Stomach smooth muscle (tissue), 2 donors: ENCODE data around the gene DDAH1.
"Not testable (repeated sequence)": the region's sequence is repeated elsewhere in the genome, so short reads cannot be mapped to it uniquely, and the experiment has no call there.

ENCODE experiments used
- H3K27ac ChIP-seq: one replicate; pipeline ENCODE4 v1.7.0; 2013; ENCODE audit warnings: mild to moderate bottlenecking, low read length, inconsistent platforms
- H3K27me3 ChIP-seq, 2 donors: one replicate each; pipeline ENCODE4 v1.7.0; 2013; ENCODE audit warnings: low read length in 2 of 2; ENCODE audit not compliant: insufficient read depth in 2 of 2, control insufficient read depth in 1 of 2
- H3K36me3 ChIP-seq, 2 donors: one replicate each; pipeline ENCODE4 v1.7.0; 2013; ENCODE audit warnings: low read length in 2 of 2; ENCODE audit not compliant: control insufficient read depth in 2 of 2, insufficient read depth in 2 of 2
- H3K4me1 ChIP-seq: one replicate; pipeline ENCODE4 v1.7.0; 2013; ENCODE audit warnings: low read length; ENCODE audit not compliant: control insufficient read depth, insufficient read depth
- H3K4me3 ChIP-seq, 2 donors: one replicate each; pipeline ENCODE4 v1.7.0; 2013; ENCODE audit warnings: low read length in 2 of 2
- H3K9ac ChIP-seq, 2 donors: one replicate each; pipeline ENCODE4 v1.7.0; 2013; ENCODE audit warnings: low read length in 2 of 2, mild to moderate bottlenecking in 1 of 2
- H3K9me3 ChIP-seq, 2 donors: one replicate each; pipeline ENCODE4 v1.7.0; 2013; ENCODE audit warnings: low read length in 2 of 2; ENCODE audit not compliant: control insufficient read depth in 2 of 2
- donor health status: healthy.
- donor health status: Pancreatic carcinoma.

Gene DDAH1

DNA sequence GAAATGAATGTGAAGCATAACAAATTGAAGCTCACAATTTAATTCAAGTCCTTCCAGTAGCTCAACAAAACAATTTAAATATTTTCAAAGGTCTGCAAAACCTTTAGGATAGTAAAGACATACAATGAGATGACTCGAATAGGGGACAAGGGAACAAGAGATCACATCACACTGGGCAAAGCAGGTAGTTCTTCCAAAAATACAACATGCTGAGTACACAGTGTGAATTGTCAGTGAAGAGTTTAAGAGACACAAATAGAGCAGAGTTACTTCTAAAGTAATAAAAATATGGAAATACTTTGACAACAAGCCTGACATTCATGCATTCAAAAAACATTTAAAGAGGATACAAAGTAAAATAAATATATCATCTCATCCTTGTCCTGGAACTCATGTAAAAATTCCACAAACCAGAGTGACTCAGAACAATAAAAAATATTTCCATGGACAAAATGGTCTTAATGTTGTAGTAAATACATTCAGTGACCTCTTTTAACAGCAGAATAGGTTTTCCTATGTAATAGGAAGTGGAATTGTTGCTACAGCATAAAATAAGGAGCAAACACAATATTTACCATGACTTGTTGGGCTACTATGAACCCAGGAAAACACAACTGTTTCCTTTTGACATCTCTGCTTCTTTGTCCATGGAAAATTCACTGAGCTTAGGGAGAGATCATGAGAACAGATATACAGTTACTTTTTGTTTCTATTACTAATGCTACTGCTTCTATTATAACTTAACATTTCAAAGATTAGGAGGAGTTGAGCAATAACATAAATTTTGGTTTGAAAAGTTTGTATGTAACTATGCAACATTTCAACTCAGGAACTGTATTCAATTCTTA lies 104.9 kb downstream of the DDAH1 start:
- H3K36me3 ChIP-seq, result no peaks in the 10 kb centered on the region
- no peaks in the 10 kb centered on the region for H3K27me3 ChIP-seq
- no peaks in the 10 kb centered on the region for H3K9me3 ChIP-seq
- no peaks in the 10 kb centered on the region for H3K4me1 ChIP-seq
- no peak overlapping the region for H3K27ac ChIP-seq
- no peak overlapping the region for H3K4me3 ChIP-seq
- no peak overlapping the region for H3K9ac ChIP-seq

DNA sequence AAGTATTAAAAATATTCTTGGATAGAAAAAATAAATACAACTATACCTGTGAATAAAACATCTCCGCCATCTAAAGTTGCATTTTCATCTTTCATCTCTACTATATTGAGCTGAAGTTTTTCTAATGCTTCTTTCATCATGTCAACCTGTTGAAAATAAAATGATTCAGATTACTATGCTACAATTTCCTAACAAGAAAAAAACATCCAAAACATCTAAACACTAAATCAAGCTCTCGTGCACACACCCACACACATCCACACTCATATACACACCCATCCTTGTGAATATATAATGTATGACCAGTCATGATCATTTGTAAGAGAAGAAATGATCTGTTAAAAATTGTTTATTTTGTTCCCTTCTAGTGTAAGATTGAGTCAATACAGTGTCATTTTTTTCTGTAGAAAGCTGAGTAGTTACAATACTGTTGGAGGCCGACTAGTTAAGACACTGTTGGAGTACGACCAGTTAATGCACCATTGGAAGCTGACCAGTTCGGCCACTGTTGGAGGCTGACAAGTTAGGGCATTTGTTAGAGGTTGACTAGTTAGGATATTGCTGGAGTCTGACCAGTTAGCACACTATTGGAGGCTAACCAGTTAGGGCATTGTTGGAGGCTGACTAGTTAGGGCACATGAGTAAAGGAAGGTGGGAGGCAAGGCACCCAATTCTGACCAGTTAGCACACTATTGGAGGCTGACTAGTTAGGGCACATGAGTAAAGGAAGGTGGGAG lies 106.1 kb downstream of the DDAH1 start:
- H3K27ac ChIP-seq, result no peak overlapping the region
- no peaks in the 10 kb centered on the region for H3K27me3 ChIP-seq
- no peak overlapping the region for H3K4me3 ChIP-seq
- no peaks in the 10 kb centered on the region for H3K36me3 ChIP-seq
- H3K9ac ChIP-seq, result no peak overlapping the region
- no peaks in the 10 kb centered on the region for H3K4me1 ChIP-seq
- no peaks in the 10 kb centered on the region for H3K9me3 ChIP-seq

DNA sequence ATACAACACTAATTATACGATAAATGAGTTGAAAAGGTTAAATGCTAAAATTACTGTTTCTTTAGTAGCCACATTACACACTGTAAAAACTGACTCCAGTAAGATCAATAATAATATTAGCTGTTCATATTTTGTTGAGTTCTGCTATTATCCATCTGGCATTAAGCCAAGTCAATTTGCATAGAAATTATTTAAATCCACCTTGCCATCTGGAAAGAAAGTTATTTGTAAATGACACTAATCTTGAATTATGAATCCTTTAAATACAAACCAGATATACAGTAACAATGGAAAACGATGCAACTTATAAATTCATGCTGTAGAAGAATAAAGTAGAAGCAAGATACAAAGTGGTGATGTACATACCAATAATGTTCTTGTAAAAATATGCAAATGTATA lies 107.1 kb downstream of the DDAH1 start:
- H3K4me1 ChIP-seq, result no peaks in the 10 kb centered on the region
- no peak overlapping the region for H3K27ac ChIP-seq
- no peaks in the 10 kb centered on the region for H3K36me3 ChIP-seq
- no peaks in the 10 kb centered on the region for H3K9me3 ChIP-seq
- no peak overlapping the region for H3K4me3 ChIP-seq
- no peaks in the 10 kb centered on the region for H3K27me3 ChIP-seq
- no peak overlapping the region for H3K9ac ChIP-seq

- Histone ChIP-seq H3K9ac (no peak overlapping the region), H3K9me3 (no peaks in the 10 kb centered on the region), H3K27me3 (no peaks in the 10 kb centered on the region), H3K4me3 (no peak overlapping the region), H3K36me3 (no peaks in the 10 kb centered on the region), H3K27ac (no peak overlapping the region), H3K4me1 (no peaks in the 10 kb centered on the region)
Observed at GRCh38 chr1:85356130-85356529, 108.8 kb downstream of the DDAH1 start.

GRCh38 chr1:85352055-85352454 lies 112.9 kb downstream of the DDAH1 start:
- Histone ChIP-seq H3K4me1 (no peaks in the 10 kb centered on the region), H3K27me3 (no peaks in the 10 kb centered on the region), H3K4me3 (no peak overlapping the region), H3K27ac (no peak overlapping the region), H3K9me3 (no peaks in the 10 kb centered on the region), H3K36me3 (no peaks in the 10 kb centered on the region), H3K9ac (no peak overlapping the region)

DNA sequence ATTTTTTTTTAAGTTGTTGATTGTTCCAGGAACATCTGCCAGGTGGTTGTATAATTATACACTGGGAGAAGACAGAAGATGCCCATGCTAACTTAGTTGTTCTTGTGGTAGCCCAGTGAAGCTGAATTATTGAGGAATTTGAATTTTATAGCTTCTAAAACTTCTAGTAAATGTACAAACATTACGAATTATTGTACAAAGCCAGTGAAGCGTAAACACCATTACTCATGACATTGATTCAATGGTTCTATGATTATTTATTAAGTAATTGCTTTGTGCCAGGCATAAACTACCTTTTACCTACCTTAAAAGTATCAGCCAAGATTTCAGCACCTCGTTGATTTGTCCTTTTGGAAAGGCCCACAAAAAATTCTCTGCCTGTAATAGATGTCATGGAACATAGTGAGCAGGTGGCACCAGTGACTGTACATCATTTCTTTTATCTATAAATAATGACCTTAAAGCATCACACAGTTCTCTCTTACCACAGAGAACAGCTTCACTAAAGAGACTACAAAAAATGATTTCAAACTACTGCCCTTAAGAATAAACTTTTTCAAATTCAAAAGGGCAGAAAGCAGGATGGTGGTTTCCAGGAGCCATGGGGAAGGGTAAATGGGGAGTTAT lies 113.6 kb downstream of the DDAH1 start:
- Histone ChIP-seq H3K4me1 (no peaks in the 10 kb centered on the region), H3K27me3 (no peaks in the 10 kb centered on the region), H3K9me3 (no peaks in the 10 kb centered on the region), H3K27ac (no peak overlapping the region), H3K36me3 (no peaks in the 10 kb centered on the region), H3K9ac (no peak overlapping the region), H3K4me3 (no peak overlapping the region)

GRCh38 chr1:85349224-85349623 lies 115.7 kb downstream of the DDAH1 start:
- H3K27ac ChIP-seq, result no peak overlapping the region

DNA sequence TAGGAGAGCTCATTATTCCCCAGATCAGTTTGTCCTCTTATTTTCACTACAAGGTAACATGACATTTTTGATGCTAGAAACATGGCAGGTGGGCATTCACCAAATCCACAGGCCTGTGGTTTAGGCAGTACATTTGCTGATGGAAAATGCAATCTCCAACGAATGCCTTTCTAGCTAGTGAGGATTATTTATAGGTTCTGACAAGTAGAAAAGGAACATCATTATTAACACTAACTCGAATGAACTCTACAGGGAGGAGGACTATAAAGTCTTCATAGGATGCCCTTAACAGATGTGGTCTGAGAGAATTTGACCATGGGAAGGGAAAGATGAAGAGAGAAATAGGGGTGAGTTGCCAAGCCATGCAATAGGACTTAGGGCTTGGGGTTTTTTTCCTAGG lies 117.1 kb downstream of the DDAH1 start:
- Histone ChIP-seq H3K27ac (no peak overlapping the region), H3K4me3 (no peak overlapping the region), H3K27me3 (no peaks in the 10 kb centered on the region), H3K4me1 (no peaks in the 10 kb centered on the region), H3K9me3 (no peaks in the 10 kb centered on the region), H3K9ac (no peak overlapping the region), H3K36me3 (no peaks in the 10 kb centered on the region)

More at GRCh38 chr1:85349224-85349623, 115.7 kb downstream of the DDAH1 start:
- no peaks in the 10 kb centered on the region for H3K9me3 ChIP-seq
- no peaks in the 10 kb centered on the region for H3K27me3 ChIP-seq
- no peaks in the 10 kb centered on the region for H3K36me3 ChIP-seq
- no peak overlapping the region for H3K4me3 ChIP-seq
- H3K4me1 ChIP-seq, result no peaks in the 10 kb centered on the region
- no peak overlapping the region for H3K9ac ChIP-seq

- not testable (repeated sequence) for H3K9ac ChIP-seq, H3K27me3 ChIP-seq, H3K4me3 ChIP-seq, H3K36me3 ChIP-seq, H3K9me3 ChIP-seq, H3K27ac ChIP-seq, H3K4me1 ChIP-seq
Observed at GRCh38 chr1:85347275-85347674, 117.7 kb downstream of the DDAH1 start.

GRCh38 chr1:85344256-85344694 lies 120.7 kb downstream of the DDAH1 start:
- no peak overlapping the region for H3K9ac ChIP-seq
- H3K9me3 ChIP-seq, result no peaks in the 10 kb centered on the region
- H3K4me1 ChIP-seq, result no peaks in the 10 kb centered on the region
- no peak overlapping the region for H3K27ac ChIP-seq
- no peaks in the 10 kb centered on the region for H3K36me3 ChIP-seq
- no peak overlapping the region for H3K4me3 ChIP-seq
- H3K27me3 ChIP-seq, result no peaks in the 10 kb centered on the region
